Hepatocyte (in vitro differentiated cells): ENCODE results near the gene LRBA.

ENCODE experiments used
- EZH2 ChIP-seq: fragments of 200-600 bp; sonication (generic); IDR thresholded peaks from 2 replicates; pipeline ENCODE4 v1.6.1; 2016; ENCODE audit warnings: antibody characterized with exemption, mild to moderate bottlenecking, borderline replicate concordance
- TF ChIP-seq, protein P1 (sequence below): fragments of 200-600 bp; sonication (generic); IDR thresholded peaks from 2 replicates; pipeline ENCODE4 v1.5.1; 2016; ENCODE audit warnings: antibody characterized with exemption, mild to moderate bottlenecking; ENCODE audit not compliant: poor library complexity

DNA sequence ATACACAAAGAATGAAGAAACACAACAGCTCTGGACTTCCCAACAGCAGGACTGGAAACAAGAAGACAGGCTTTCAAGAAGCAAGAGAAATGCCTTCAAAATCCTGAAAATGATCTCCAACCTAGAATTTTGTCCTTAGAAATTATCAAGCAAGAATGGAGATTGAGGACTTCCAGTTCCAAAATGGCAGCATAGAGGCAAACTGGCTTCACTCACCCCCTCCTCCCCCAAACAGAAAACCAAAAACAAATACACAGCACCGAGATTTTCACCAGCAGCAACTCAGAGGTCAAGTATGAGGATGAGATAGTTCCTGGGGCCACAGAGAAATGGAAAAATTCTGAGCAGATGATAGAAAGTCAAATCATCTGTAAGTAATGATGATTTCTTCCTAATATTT, 40.5 kb upstream of the LRBA start:
- TF ChIP-seq EZH2: no peak
- TF ChIP-seq, protein P1, sequence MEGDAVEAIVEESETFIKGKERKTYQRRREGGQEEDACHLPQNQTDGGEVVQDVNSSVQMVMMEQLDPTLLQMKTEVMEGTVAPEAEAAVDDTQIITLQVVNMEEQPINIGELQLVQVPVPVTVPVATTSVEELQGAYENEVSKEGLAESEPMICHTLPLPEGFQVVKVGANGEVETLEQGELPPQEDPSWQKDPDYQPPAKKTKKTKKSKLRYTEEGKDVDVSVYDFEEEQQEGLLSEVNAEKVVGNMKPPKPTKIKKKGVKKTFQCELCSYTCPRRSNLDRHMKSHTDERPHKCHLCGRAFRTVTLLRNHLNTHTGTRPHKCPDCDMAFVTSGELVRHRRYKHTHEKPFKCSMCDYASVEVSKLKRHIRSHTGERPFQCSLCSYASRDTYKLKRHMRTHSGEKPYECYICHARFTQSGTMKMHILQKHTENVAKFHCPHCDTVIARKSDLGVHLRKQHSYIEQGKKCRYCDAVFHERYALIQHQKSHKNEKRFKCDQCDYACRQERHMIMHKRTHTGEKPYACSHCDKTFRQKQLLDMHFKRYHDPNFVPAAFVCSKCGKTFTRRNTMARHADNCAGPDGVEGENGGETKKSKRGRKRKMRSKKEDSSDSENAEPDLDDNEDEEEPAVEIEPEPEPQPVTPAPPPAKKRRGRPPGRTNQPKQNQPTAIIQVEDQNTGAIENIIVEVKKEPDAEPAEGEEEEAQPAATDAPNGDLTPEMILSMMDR: no peak
